22Rv1 (cell line): Measurements from ENCODE around the gene CDKL4.

Experiments used
- ZFX ChIP-seq: fragments of 450-650 bp; IDR thresholded peaks from 2 replicates; pipeline ENCODE4 v1.6.1; 2017; ENCODE audit warnings: antibody characterized with exemption, borderline replicate concordance
- TF ChIP-seq, protein P1 (sequence below): fragments of 450-650 bp; IDR thresholded peaks from 2 replicates; pipeline ENCODE4 v1.5.1; 2017; ENCODE audit warnings: mild to moderate bottlenecking

- TF ChIP-seq, protein P1, sequence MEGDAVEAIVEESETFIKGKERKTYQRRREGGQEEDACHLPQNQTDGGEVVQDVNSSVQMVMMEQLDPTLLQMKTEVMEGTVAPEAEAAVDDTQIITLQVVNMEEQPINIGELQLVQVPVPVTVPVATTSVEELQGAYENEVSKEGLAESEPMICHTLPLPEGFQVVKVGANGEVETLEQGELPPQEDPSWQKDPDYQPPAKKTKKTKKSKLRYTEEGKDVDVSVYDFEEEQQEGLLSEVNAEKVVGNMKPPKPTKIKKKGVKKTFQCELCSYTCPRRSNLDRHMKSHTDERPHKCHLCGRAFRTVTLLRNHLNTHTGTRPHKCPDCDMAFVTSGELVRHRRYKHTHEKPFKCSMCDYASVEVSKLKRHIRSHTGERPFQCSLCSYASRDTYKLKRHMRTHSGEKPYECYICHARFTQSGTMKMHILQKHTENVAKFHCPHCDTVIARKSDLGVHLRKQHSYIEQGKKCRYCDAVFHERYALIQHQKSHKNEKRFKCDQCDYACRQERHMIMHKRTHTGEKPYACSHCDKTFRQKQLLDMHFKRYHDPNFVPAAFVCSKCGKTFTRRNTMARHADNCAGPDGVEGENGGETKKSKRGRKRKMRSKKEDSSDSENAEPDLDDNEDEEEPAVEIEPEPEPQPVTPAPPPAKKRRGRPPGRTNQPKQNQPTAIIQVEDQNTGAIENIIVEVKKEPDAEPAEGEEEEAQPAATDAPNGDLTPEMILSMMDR = no peak
- TF ChIP-seq ZFX = no peak
Measured at GRCh38 chr2:39144416-39144815, 99.4 kb downstream of the CDKL4 start.
